ENCODE measurements around the gene PTPN3. TPM values are rescaled to one million over a fixed set of nuclear protein-coding genes. Genes with fewer than 3 reads are reported as not detected.
"Not testable (repeated sequence)": the region's sequence is repeated elsewhere in the genome, so short reads cannot be mapped to it uniquely, and the experiment has no call there.

The PTPN3 gene, protein sequence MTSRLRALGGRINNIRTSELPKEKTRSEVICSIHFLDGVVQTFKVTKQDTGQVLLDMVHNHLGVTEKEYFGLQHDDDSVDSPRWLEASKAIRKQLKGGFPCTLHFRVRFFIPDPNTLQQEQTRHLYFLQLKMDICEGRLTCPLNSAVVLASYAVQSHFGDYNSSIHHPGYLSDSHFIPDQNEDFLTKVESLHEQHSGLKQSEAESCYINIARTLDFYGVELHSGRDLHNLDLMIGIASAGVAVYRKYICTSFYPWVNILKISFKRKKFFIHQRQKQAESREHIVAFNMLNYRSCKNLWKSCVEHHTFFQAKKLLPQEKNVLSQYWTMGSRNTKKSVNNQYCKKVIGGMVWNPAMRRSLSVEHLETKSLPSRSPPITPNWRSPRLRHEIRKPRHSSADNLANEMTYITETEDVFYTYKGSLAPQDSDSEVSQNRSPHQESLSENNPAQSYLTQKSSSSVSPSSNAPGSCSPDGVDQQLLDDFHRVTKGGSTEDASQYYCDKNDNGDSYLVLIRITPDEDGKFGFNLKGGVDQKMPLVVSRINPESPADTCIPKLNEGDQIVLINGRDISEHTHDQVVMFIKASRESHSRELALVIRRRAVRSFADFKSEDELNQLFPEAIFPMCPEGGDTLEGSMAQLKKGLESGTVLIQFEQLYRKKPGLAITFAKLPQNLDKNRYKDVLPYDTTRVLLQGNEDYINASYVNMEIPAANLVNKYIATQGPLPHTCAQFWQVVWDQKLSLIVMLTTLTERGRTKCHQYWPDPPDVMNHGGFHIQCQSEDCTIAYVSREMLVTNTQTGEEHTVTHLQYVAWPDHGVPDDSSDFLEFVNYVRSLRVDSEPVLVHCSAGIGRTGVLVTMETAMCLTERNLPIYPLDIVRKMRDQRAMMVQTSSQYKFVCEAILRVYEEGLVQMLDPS
- total RNA-seq (2014; rRNA removed; shearing (Covaris generic); ENCODE audit: low replicate concordance), result not detected in 2 replicates

- no peaks in the 10 kb centered on the region for H3K9me2 ChIP-seq (replicated peaks; ENCODE audit: insufficient read depth, low read length)
- no peaks in the 10 kb centered on the region for H3K27me3 ChIP-seq (ENCODE audit: low read length)
- H4K20me1 ChIP-seq (ENCODE audit: insufficient read depth, low read depth, low read length), result no peaks in the 10 kb centered on the region
- H3K36me3 ChIP-seq (ENCODE audit: insufficient read depth, low read length), result no peaks in the 10 kb centered on the region
- no peak within 1 kb of the TSS for H3K27ac ChIP-seq (ENCODE audit: low read length)
- DNase-seq, result no peak
- no peak within 1 kb of the TSS for H2AFZ ChIP-seq (ENCODE audit: low read length)
- H3K9me3 ChIP-seq (ENCODE audit: low read length), result no peaks in the 10 kb centered on the region
- no peaks in the 10 kb centered on the region for H3K79me2 ChIP-seq (ENCODE audit: low read length)
- peaks cover 4% of the 10 kb centered on the region for H3K4me1 ChIP-seq (ENCODE audit: low read length)
- H3K4me3 ChIP-seq (ENCODE audit: low read length), result no peak within 1 kb of the TSS
- H3K4me2 ChIP-seq (ENCODE audit: low read depth, low read length, poor library complexity, severe bottlenecking), result no peak within 1 kb of the TSS
- no peak within 1 kb of the TSS for H3K9ac ChIP-seq (ENCODE audit: low read length)
These were observed at the start of gene PTPN3 for GRCh38 chr9:109498195-109499092. Gene PTPN3 (minus strand): TSS chr9:109498307. CDS start chr9:109463434, 34,873 bp downstream.

DNA sequence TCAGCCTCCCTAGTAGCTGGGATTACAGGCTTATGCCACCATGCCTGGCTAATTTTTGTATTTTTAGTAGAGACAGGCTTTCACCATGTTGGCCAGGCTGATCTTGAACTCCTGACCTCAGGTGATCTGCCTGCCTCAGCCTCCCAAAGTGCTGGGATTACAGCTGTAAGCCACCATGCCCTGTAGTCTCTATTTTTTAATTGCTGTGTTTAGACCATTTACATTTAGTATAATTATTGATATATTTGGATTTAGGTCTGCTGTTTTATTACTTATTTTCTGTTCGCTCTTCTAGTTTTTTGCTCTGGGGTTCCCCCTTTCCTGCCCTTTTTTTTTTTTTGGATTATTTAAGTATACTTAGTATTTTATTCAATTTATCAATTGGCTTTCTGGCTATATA, 46.8 kb upstream of the PTPN3 start:
- H3K4me1 ChIP-seq (ENCODE audit: low read length); H3K9ac ChIP-seq (ENCODE audit: low read length); H3K36me3 ChIP-seq (ENCODE audit: insufficient read depth, low read length); H2AFZ ChIP-seq (ENCODE audit: low read length); H3K27me3 ChIP-seq (ENCODE audit: low read length); DNase-seq; H3K79me2 ChIP-seq (ENCODE audit: low read length); H3K4me2 ChIP-seq (ENCODE audit: low read depth, low read length, poor library complexity, severe bottlenecking); H3K9me3 ChIP-seq (ENCODE audit: low read length); H4K20me1 ChIP-seq (ENCODE audit: insufficient read depth, low read depth, low read length); H3K27ac ChIP-seq (ENCODE audit: low read length); H3K4me3 ChIP-seq (ENCODE audit: low read length); H3K9me2 ChIP-seq (replicated peaks; ENCODE audit: insufficient read depth, low read length): not testable (repeated sequence)

DNA sequence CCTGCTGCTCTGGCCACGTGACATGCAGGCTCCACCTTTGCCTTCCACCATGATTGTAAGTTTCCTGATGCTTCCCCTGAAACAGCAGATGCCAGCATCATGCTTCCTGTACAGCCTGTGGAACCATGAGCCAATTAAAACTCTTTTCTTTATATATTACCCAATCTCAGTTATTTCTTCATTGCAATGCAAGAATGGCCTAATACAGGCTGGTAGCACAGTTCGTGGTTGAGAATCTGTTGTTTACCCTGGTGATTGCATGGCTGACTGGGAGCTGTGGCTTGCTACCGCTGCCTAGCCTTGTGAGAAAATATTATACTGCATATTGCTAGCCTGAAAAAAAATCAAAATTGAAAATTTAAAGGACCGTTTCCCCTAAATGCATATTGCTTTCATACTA, 44.8 kb upstream of the PTPN3 start:
- no peaks in the 10 kb centered on the region for H3K79me2 ChIP-seq (ENCODE audit: low read length)

GRCh38 chr9:109538346-109538745, 40.2 kb upstream of the PTPN3 start:
- no peak overlapping the region for H3K9ac ChIP-seq (ENCODE audit: low read length)
- H3K79me2 ChIP-seq (ENCODE audit: low read length), result no peaks in the 10 kb centered on the region
- H3K4me1 ChIP-seq (ENCODE audit: low read length), result no peaks in the 10 kb centered on the region
- H3K36me3 ChIP-seq (ENCODE audit: insufficient read depth, low read length), result no peaks in the 10 kb centered on the region
- no peaks in the 10 kb centered on the region for H4K20me1 ChIP-seq (ENCODE audit: insufficient read depth, low read depth, low read length)
- no peak overlapping the region for H3K4me2 ChIP-seq (ENCODE audit: low read depth, low read length, poor library complexity, severe bottlenecking)
- H3K27me3 ChIP-seq (ENCODE audit: low read length), result no peaks in the 10 kb centered on the region
- H3K9me2 ChIP-seq (replicated peaks; ENCODE audit: insufficient read depth, low read length), result no peaks in the 10 kb centered on the region
- H3K9me3 ChIP-seq (ENCODE audit: low read length), result no peaks in the 10 kb centered on the region
- H2AFZ ChIP-seq (ENCODE audit: low read length), result no peak overlapping the region
- H3K4me3 ChIP-seq (ENCODE audit: low read length), result no peak overlapping the region
- DNase-seq, result no peak
- no peak overlapping the region for H3K27ac ChIP-seq (ENCODE audit: low read length)

More for the DNA sequence above, 44.8 kb upstream of the PTPN3 start:
- no peak overlapping the region for H3K27ac ChIP-seq (ENCODE audit: low read length)
- H3K4me1 ChIP-seq (ENCODE audit: low read length), result no peaks in the 10 kb centered on the region
- H3K27me3 ChIP-seq (ENCODE audit: low read length), result no peaks in the 10 kb centered on the region
- no peaks in the 10 kb centered on the region for H3K9me2 ChIP-seq (replicated peaks; ENCODE audit: insufficient read depth, low read length)
- no peaks in the 10 kb centered on the region for H3K36me3 ChIP-seq (ENCODE audit: insufficient read depth, low read length)
- no peak overlapping the region for H3K4me2 ChIP-seq (ENCODE audit: low read depth, low read length, poor library complexity, severe bottlenecking)
- no peaks in the 10 kb centered on the region for H4K20me1 ChIP-seq (ENCODE audit: insufficient read depth, low read depth, low read length)
- no peak overlapping the region for H2AFZ ChIP-seq (ENCODE audit: low read length)
- H3K9me3 ChIP-seq (ENCODE audit: low read length), result no peaks in the 10 kb centered on the region; the same call in 1 of the 2 replicates
- no peak overlapping the region for H3K4me3 ChIP-seq (ENCODE audit: low read length)
- H3K9ac ChIP-seq (ENCODE audit: low read length), result no peak overlapping the region
- DNase-seq, result no peak

DNA sequence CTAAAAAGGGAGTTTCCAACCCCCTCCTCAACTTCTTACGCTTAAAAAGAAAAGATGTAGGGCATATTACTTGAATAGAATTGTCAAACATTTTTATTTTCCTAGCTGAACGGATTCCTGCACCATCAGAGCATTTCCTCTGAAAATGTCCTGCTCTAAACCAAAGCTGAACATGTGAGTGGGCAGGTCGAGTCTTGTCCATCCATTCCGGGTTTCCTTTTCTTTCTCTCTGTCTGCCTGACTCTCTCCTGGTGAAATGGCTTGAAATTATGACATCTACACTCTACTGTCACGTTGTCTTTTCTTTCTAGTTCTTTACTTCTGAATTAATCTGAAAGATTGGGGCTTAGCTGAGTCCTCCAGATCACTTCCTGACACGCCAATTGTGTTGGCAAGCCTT, 39.2 kb upstream of the PTPN3 start:
- DNase-seq, result no peak
- Histone ChIP-seq H3K36me3 (ENCODE audit: insufficient read depth, low read length) (no peaks in the 10 kb centered on the region), H3K27me3 (ENCODE audit: low read length) (no peaks in the 10 kb centered on the region), H4K20me1 (ENCODE audit: insufficient read depth, low read depth, low read length) (no peaks in the 10 kb centered on the region), H3K4me1 (ENCODE audit: low read length) (no peaks in the 10 kb centered on the region), H3K9ac (ENCODE audit: low read length) (no peak overlapping the region), H3K9me3 (ENCODE audit: low read length) (no peaks in the 10 kb centered on the region), H3K4me2 (ENCODE audit: low read depth, low read length, poor library complexity, severe bottlenecking) (no peak overlapping the region), H3K27ac (ENCODE audit: low read length) (no peak overlapping the region), H3K79me2 (ENCODE audit: low read length) (no peaks in the 10 kb centered on the region), H2AFZ (ENCODE audit: low read length) (no peak overlapping the region), H3K9me2 (replicated peaks; ENCODE audit: insufficient read depth, low read length) (no peaks in the 10 kb centered on the region), H3K4me3 (ENCODE audit: low read length) (no peak overlapping the region)

- no peak overlapping the region for H3K27ac ChIP-seq (ENCODE audit: low read length)
- H2AFZ ChIP-seq (ENCODE audit: low read length), result no peak overlapping the region
- no peaks in the 10 kb centered on the region for H3K79me2 ChIP-seq (ENCODE audit: low read length)
- H3K4me3 ChIP-seq (ENCODE audit: low read length), result no peak overlapping the region
- H3K4me1 ChIP-seq (ENCODE audit: low read length), result no peaks in the 10 kb centered on the region
- H3K9me2 ChIP-seq (replicated peaks; ENCODE audit: insufficient read depth, low read length), result no peaks in the 10 kb centered on the region
- H3K9ac ChIP-seq (ENCODE audit: low read length), result no peak overlapping the region
- H3K36me3 ChIP-seq (ENCODE audit: insufficient read depth, low read length), result no peaks in the 10 kb centered on the region
- no peaks in the 10 kb centered on the region for H3K9me3 ChIP-seq (ENCODE audit: low read length)
- H3K4me2 ChIP-seq (ENCODE audit: low read depth, low read length, poor library complexity, severe bottlenecking), result no peak overlapping the region
- no peaks in the 10 kb centered on the region for H4K20me1 ChIP-seq (ENCODE audit: insufficient read depth, low read depth, low read length)
- no peak for DNase-seq
- H3K27me3 ChIP-seq (ENCODE audit: low read length), result no peaks in the 10 kb centered on the region
These were observed 38.8 kb upstream of the PTPN3 start for GRCh38 chr9:109536859-109537258.

- Histone ChIP-seq H3K27me3 (ENCODE audit: low read length) (no peaks in the 10 kb centered on the region), H3K79me2 (ENCODE audit: low read length) (no peaks in the 10 kb centered on the region), H3K4me1 (ENCODE audit: low read length) (no peaks in the 10 kb centered on the region), H3K9me3 (ENCODE audit: low read length) (no peaks in the 10 kb centered on the region), H3K4me3 (ENCODE audit: low read length) (no peak overlapping the region), H3K4me2 (ENCODE audit: low read depth, low read length, poor library complexity, severe bottlenecking) (no peak overlapping the region), H3K9me2 (replicated peaks; ENCODE audit: insufficient read depth, low read length) (no peaks in the 10 kb centered on the region), H3K27ac (ENCODE audit: low read length) (no peak overlapping the region), H2AFZ (ENCODE audit: low read length) (no peak overlapping the region), H3K9ac (ENCODE audit: low read length) (no peak overlapping the region), H4K20me1 (ENCODE audit: insufficient read depth, low read depth, low read length) (no peaks in the 10 kb centered on the region), H3K36me3 (ENCODE audit: insufficient read depth, low read length) (no peaks in the 10 kb centered on the region)
- DNase-seq, result no peak
These were observed 37.3 kb upstream of the PTPN3 start for GRCh38 chr9:109535365-109535764.
